ENCODE data around the gene FZD10. TPM values are rescaled to one million over a fixed set of nuclear protein-coding genes. Genes with fewer than 3 reads are reported as not detected.
A peak's percentile ranks its signal among the peaks of the same experiment; 100 is the strongest.

Gene FZD10
- total RNA-seq, 3 donors from 2014 or later (not counting 1 experiment from before 2014, with no cell fraction given): not detected

GRCh38 chr12:130119241-130119861, 42.9 kb upstream of the FZD10 start:
- Histone ChIP-seq H3K36me3 (ENCODE audit: control insufficient read depth, insufficient read depth, low read length) (no peaks in the 10 kb centered on the region), H3K4me3 (ENCODE audit: low read length) (no peak overlapping the region), H3K27ac (ENCODE audit: low read length) (no peak overlapping the region), H3K27me3 (ENCODE audit: control insufficient read depth, insufficient read depth, low read length) (no peaks in the 10 kb centered on the region), H3K9me3 (ENCODE audit: control insufficient read depth, insufficient read depth, low read length) (no peaks in the 10 kb centered on the region), H3K4me1 (ENCODE audit: control insufficient read depth, insufficient read depth, low read length) (no peaks in the 10 kb centered on the region)
- Mint-ChIP-seq H3K27ac (no peak overlapping the region), H3K4me1 (no peaks in the 10 kb centered on the region), H3K4me3 (no peak overlapping the region), H3K9me3 (no peaks in the 10 kb centered on the region), H3K27me3 (ENCODE audit: low read depth in 2 of 2) (peaks cover 6 to 11% of the 10 kb centered on the region in 2 donors), H3K36me3 (no peaks in the 10 kb centered on the region)
- ATAC-seq (no peak), DNase-seq (no peak)
- WGBS (ENCODE audit: insufficient coverage): 90% methylated on average over 21 of the region's 27 CpGs
- intact Hi-C loops (cut with micrococcal nuclease): no loop called here
- TF ChIP-seq CTCF (IDR thresholded peaks at IDR 0.05): no peak

GRCh38 chr12:130120012-130120805, 42.1 kb upstream of the FZD10 start:
- H3K27me3 ChIP-seq (ENCODE audit: control insufficient read depth, insufficient read depth, low read length): no peaks in the 10 kb centered on the region
- no peaks in the 10 kb centered on the region for H3K36me3 ChIP-seq (ENCODE audit: control insufficient read depth, insufficient read depth, low read length)
- DNase-seq (no peak), ATAC-seq (peak in 1 of 3 donors; percentile 28)
- no peaks in the 10 kb centered on the region for H3K4me1 ChIP-seq (ENCODE audit: control insufficient read depth, insufficient read depth, low read length)
- H3K27me3 Mint-ChIP-seq (ENCODE audit: low read depth in 2 of 2): peaks cover 6 to 11% of the 10 kb centered on the region in 2 donors
- no peak for TF ChIP-seq CTCF (IDR thresholded peaks at IDR 0.05)
- H3K4me1 Mint-ChIP-seq: no peaks in the 10 kb centered on the region
- H3K36me3 Mint-ChIP-seq: no peaks in the 10 kb centered on the region
- H3K9me3 Mint-ChIP-seq: no peaks in the 10 kb centered on the region
- H3K9me3 ChIP-seq (ENCODE audit: control insufficient read depth, insufficient read depth, low read length): no peaks in the 10 kb centered on the region
- H3K27ac ChIP-seq (ENCODE audit: low read length): no peak overlapping the region
- H3K27ac Mint-ChIP-seq: no peak overlapping the region
- 64% methylated on average over 31 of the region's 31 CpGs for WGBS (ENCODE audit: insufficient coverage)
- no peak overlapping the region for H3K4me3 Mint-ChIP-seq
- H3K4me3 ChIP-seq (ENCODE audit: low read length): no peak overlapping the region
- intact Hi-C loops (cut with micrococcal nuclease): no loop called here

- H3K4me1 ChIP-seq (ENCODE audit: control insufficient read depth, insufficient read depth, low read length): no peaks in the 10 kb centered on the region
- no peaks in the 10 kb centered on the region for H3K27me3 ChIP-seq (ENCODE audit: control insufficient read depth, insufficient read depth, low read length)
- H3K4me3 Mint-ChIP-seq: no peak overlapping the region
- H3K4me1 Mint-ChIP-seq: no peaks in the 10 kb centered on the region
- no peak overlapping the region for H3K4me3 ChIP-seq (ENCODE audit: low read length)
- H3K9me3 Mint-ChIP-seq: no peaks in the 10 kb centered on the region
- no peak overlapping the region for H3K27ac Mint-ChIP-seq
- H3K27ac ChIP-seq (ENCODE audit: low read length): no peak overlapping the region
- peaks cover 6 to 11% of the 10 kb centered on the region in 2 donors for H3K27me3 Mint-ChIP-seq (ENCODE audit: low read depth in 2 of 2)
- no peaks in the 10 kb centered on the region for H3K36me3 ChIP-seq (ENCODE audit: control insufficient read depth, insufficient read depth, low read length)
- ATAC-seq: no peak
- no peak for DNase-seq
- intact Hi-C loops (cut with micrococcal nuclease): no loop called here
- no peak for TF ChIP-seq CTCF (IDR thresholded peaks at IDR 0.05)
- 69% methylated on average over 11 of the region's 11 CpGs for WGBS (ENCODE audit: insufficient coverage)
- H3K9me3 ChIP-seq (ENCODE audit: control insufficient read depth, insufficient read depth, low read length): no peaks in the 10 kb centered on the region
- no peaks in the 10 kb centered on the region for H3K36me3 Mint-ChIP-seq
These were observed 40.9 kb upstream of the FZD10 start for GRCh38 chr12:130121226-130122000.
